Endothelial cell of hepatic sinusoid (primary cell): ENCODE measurements around the gene SUMO4.

Experiments
- in situ Hi-C: cut with HindIII; loops from 2 replicates; pipeline ENCODE4 v1.10.0; 2017; ENCODE audit warnings: low sequenced_read_pairs

Gene SUMO4

GRCh38 chr6:149400050-149400449 lies at the start of gene SUMO4:
SUMO4 (plus strand) TSS chr6:149400262; CDS start chr6:149400392, 130 bp downstream.
- in situ Hi-C loops = loop anchor here (25.0 kb wide), 1 partner anchor 238 kb away; no protein-coding TSS in a partner anchor

DNA sequence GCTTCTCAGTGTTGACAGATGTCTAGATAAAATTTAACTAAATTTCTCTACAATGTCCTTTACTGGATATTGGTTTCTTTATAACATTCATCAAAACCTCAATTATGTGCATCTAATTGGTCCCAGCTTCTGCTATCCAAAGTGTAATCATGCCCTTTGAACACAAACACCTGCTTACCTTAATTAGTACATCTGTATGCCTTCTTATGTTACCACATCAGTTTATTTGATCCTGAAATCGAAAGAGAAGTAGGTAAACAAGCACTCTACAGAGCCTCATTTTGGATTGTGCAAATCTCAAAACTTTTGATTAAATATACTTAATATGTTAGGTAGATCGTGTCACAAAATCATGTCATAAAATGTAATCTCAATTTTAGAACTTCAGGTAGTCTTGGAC lies 46.1 kb upstream of the SUMO4 start:
- in situ Hi-C loops = no loop called here

DNA sequence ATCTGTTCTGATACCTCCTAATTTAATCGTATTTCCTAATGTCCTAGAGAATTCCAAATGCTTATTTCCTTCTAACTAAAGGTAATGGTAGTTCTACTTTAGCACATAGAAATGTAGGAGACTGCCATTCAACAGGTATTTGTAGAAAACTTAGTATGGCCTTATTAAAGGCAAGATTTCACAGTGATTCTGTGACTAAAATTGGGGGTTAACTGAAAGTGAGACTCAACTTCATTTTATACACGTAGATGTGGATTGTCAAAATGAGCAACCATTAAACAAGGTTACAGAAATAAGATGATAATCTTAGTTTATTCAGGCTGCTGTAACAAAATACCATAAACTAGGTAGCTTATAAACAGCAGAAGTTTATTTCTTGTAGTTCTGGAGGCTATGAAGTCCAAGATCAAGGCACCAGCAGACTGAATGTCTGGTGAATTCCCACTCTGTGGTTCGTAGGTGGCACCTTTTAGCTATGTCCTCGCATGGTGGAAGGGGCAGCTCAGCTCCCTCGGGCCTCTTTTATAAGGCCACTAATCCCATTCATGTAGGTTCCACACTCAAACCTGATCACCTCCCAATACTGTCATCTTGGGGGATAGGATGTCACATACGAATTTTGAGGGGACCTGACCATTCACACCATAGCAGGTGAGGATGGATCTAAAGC lies 43.8 kb upstream of the SUMO4 start:
- in situ Hi-C loops = no loop called here

DNA sequence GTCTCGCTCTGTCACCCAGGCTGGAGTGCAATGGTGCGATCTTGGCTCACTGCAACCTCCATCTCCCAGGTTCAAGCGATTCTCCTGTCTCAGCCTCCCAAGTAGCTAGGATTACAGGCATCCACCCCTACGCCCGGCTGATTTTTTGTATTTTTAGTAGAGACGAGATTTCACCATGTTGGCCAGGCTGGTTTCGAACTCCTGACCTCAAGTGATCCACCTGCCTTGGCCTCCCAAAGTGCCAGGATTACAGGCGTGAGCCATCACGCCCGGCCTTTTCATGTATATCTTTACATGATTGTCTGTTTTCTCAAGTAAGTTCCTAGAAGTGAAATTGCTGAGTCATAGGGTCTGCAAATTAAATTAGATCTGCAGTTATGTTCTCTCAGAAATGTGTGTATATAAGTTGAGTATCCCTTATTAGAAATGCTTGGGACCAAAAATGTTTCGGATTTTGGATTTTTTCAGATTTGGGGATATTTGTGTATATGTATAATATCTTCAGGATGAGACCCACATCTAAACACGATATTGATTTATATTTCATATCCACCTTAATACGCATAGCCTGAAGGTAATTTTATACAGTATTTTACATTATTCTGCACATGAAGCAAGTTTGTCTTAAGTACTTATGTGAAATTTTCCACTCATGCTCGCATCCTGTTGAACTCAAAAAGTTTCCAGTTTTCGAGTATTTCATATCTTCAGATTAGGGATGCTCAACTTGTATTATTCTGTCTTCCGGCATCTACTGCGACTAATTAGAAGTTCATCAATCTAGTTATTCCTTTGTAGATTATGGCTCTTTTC lies 42.1 kb upstream of the SUMO4 start:
- in situ Hi-C loops = no loop called here

GRCh38 chr6:149359440-149359839 lies 40.6 kb upstream of the SUMO4 start:
- in situ Hi-C loops = no loop called here

GRCh38 chr6:149360536-149360935 lies 39.5 kb upstream of the SUMO4 start:
- in situ Hi-C loops = no loop called here

- in situ Hi-C loops = no loop called here
Measured at GRCh38 chr6:149362289-149362688, 37.8 kb upstream of the SUMO4 start.

DNA sequence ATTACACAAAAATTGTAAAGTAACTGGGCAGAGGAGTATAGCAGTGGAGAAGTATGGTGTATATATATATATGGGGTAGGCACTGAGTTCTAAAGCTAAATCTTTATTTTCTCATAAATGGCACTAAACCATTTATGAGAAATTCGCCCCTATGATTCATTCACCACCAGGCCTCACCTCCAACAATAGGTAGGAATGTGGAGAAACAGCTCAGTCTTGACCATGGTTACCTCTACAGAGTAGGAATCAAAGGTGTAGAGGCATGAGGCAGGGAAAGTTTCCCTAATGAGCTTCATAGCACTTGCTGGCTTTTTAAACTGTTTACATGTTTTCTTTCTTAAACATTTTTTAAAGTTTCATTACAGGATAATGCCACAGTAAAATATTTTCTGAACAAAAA lies 36.9 kb upstream of the SUMO4 start:
- in situ Hi-C loops = no loop called here

DNA sequence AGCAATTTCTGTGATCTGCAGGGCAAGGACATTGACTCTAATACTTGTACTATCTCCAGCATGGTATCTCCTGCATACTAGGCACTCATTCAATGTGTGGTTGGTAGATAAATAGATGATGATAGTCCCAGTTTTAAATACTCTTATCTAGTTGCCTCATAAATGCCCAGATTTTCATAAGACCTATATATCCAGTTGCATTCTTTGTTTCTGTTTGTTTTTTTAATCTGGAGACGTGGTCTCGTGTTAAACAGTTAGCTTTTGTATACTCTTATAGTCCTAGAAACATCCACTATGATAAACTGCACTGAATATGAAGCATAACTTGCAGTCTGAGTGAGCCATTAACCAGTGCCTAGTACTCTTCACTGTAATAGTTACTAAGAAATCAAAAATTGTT lies 35.5 kb upstream of the SUMO4 start:
- in situ Hi-C loops = no loop called here

DNA sequence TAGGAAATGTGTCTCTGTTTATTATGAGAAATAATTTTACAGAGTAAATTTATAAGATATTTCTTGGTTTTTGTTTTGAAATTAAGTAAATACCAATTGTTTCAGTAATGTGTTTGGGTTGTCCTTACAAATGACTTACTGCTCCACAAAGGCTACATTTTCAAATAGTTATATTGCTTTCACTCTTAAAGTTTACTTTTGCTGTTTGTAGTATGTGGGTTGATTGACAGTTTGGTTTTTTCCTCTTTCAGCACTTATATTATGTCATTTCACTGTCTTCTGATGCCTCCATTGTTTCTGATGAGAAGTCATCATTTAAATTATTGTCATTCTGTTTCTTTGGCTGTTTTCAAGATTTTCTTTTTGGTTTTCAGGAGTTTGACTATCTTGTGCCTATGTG lies 34.9 kb upstream of the SUMO4 start:
- in situ Hi-C loops = no loop called here

- in situ Hi-C loops = no loop called here
Measured at GRCh38 chr6:149366267-149366921, 33.7 kb upstream of the SUMO4 start.

GRCh38 chr6:149368065-149368464 lies 32.0 kb upstream of the SUMO4 start:
- in situ Hi-C loops = no loop called here

- in situ Hi-C loops = no loop called here
Measured at GRCh38 chr6:149371154-149371553, 28.9 kb upstream of the SUMO4 start.

DNA sequence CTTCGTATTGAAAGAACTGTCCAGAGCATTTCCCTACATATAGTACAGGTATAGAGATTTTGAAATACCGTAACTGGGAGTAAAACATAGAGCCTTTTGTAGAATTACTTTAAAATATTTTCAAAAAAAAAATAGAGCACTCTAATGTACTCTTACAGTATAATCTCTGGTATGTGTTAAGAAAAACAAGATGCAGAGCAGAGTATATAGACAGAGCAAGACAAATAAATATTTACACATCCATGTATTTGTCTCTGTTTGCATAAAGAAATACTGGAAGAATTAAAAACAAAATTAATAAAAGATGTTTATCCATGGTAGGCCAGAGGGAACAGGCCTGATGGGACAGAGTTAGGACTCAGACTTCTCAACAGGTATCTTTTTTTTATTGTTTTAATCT lies 28.0 kb upstream of the SUMO4 start:
- in situ Hi-C loops = no loop called here

GRCh38 chr6:149373511-149373910 lies 26.6 kb upstream of the SUMO4 start:
- in situ Hi-C loops = no loop called here

DNA sequence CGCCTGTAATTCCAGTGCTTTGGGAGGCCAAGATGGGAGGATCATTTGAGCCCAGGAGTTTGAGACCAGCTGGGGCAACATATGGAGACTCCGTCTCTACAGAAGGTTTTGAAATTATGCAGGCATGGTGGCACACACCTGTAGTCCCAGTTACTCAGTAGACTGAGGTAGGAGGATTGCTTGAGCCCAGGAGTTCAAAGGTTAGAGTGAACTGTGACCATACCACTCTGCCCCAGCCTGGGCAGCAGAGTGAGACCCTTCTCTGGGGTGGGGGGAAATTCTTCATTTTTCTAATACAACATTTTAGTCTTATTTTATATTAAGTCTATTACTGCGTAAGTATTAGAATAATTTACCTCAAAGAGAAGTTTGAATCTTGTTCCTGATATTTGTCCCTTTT lies 20.1 kb upstream of the SUMO4 start:
- in situ Hi-C loops = no loop called here

DNA sequence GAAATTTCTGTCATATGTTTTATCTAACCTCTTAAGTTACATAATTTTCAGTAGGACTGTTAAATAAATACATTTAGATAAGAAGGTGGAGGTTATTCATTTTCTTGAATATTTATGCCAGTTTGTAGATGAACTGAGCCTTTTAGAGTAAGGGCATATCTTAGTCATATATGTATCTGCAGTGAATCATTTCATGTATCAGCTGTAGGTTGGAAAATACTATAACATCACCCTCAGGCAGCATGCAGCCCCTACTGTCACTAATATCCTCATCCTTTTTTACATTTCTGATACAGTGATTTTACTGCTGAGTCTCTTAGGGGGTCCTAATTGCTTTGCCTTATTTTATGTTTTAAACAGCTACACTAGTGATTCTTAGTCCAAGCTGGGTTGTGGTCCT lies 19.5 kb upstream of the SUMO4 start:
- in situ Hi-C loops = no loop called here

DNA sequence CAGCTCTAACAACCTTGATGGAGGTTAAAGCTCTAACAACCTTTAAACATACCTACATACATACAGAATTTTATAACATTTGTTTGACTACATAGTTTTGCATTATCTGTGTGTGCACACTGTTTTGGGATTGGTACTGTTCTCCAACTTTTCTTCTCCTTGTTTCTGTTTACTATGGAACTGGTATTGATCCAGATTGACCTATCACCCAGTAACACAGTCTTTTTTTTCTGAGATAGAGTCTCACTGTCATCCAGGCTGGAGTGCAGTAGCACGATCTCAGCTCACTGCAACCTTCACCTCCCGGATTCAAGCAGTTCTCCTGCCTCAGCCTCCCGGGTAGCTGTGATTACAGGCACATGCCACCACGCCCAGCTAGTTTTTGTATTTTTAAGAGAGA lies 16.7 kb upstream of the SUMO4 start:
- in situ Hi-C loops = no loop called here

DNA sequence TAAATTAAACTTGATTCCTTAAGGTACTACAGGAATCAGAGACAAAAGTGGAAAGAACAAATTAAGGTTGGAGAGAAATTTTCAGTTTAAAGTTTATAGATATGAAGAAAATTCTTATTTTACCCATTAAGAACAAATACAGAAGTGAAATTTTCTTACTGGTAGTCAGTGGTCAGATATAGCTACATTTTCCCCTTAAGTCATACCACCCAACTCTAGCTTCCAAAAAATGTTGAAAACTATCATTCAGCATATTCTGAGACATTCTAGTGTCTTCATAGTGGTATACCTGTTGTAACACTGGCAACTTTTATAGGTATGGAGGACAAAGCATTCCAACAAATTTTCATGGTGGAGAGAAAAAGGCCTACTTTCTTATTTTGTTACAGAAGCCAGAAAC lies 15.6 kb upstream of the SUMO4 start:
- in situ Hi-C loops = no loop called here

DNA sequence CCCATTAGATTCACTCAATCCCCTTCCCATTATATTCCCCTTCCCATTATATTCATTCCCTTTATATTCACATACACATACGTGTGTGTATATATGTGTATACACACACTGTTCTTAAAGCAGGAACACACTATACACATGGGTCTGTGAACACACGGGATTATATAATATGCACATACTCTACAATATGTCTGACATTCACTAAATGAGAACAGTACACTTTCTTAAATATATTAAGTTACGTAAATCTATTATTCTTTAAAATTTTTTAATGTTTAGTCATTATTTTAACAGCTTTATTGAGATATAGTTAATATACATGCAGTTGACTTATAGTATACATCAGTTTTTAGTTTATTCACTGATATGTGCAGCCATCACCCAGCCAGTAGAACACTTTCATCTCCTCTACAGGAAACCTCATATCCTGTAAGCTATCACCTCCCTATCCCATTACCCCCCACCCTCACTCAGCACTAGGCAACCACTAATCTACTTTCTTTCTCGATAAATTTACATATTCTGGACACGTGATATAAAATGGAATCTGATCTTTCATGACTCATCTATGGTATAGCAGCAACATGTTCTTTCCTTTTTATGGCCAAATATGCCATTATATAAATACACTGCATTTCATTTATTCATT lies 13.9 kb upstream of the SUMO4 start:
- in situ Hi-C loops = no loop called here

DNA sequence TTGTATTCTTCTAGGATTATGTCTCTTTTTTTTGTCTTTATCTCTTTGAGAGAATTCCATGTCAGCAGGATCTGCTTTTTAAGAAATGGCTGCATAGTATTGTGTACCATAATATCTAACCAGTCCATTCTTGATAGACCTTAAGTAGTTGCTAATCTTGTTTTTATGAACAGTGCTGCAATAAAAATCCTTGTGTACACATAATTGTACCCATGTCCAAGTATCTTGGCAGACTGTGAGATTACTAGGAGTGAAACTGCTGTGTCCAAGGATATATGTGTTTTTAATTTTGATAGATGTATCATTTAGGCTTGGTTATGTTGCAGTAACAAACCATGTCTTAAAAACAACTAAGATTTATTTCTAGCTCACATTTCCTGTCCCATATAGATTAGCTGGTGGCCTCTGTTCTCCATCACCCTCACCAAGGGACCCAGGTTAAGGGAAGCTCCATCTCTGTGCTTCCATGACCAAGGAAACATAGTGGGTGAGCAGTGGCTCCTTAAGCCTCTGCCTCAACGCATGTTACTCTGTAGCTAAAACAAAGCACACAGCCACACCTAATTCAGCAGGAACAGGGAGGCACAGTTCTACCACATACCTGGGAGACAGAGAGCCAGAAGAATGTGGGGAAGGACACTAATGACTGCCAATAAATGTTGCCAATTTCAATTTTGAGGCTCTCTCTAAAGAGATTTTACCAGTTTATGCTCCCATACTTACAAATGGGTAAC lies 12.1 kb upstream of the SUMO4 start:
- in situ Hi-C loops = no loop called here
